Prostate gland (tissue), 2 donors: Measurements from ENCODE around the gene RENBP.

Experiments
- CTCF ChIP-seq, 4 experiments: fragments of 200-600 bp in 2 of 4; fragments of 450-650 bp in 2 of 4; sonication (generic) in 2 of 4; IDR thresholded peaks; 1 replicate in 3 of 4; 2 replicates in 1 of 4; pipeline ENCODE4 v1.5.1; 2016 to 2019; ENCODE audit warnings: antibody characterized with exemption in 4 of 4, mild to moderate bottlenecking in 2 of 4, moderate library complexity in 2 of 4
- POLR2A ChIP-seq: fragments of 450-650 bp; IDR thresholded peaks from one replicate; pipeline ENCODE4 v1.6.1; 2016; ENCODE audit warnings: antibody characterized with exemption, mild to moderate bottlenecking
- POLR2AphosphoS5 ChIP-seq: sonication (generic); formaldehyde crosslinking; IDR thresholded peaks from one replicate; pipeline ENCODE4 v1.6.1; 2017; ENCODE audit warnings: antibody characterized with exemption

- TF ChIP-seq CTCF (IDR thresholded peaks at IDR 0.05), result peak; percentile 84 to 95 (median 94)
- TF ChIP-seq POLR2AphosphoS5, result peak; percentile 52
- no peak for TF ChIP-seq POLR2A
These were observed 8.9 kb upstream of the RENBP start for GRCh38 chrX:153953342-153953830.
